Panc1 (cell line): ENCODE results near the gene PHLPP1. TPM values are rescaled to one million over a fixed set of nuclear protein-coding genes. Genes with fewer than 3 reads are reported as not detected.

Experiments
- ATAC-seq: fragments of 200-7000 bp; cut with Tn5 transposase; 2 replicates; pipeline ENCODE4 v1.9.1; 2020; ENCODE audit warnings: mild to moderate bottlenecking, moderate library complexity
- BruUV-seq: library from RNA; stranded (reverse); fragments of 400-500 nt; replicated peaks from 2 replicates; lab custom pipeline; 2021; lab: Mats Ljungman, UMichigan
- CTCF ChIA-PET: fragments of 300-600 bp; sonication (Branson Sonifier 250); formaldehyde crosslinking; loops from one replicate; lab custom pipeline; 2022; ENCODE audit warnings: antibody characterized with exemption; lab: Charles Lee
- POLR2A ChIA-PET: fragments of 300-600 bp; sonication (Branson Sonifier 250); formaldehyde crosslinking; loops from one replicate; lab custom pipeline; 2022; ENCODE audit warnings: antibody characterized with exemption; lab: Charles Lee
- DNase-seq: peaks from one replicate; pipeline ENCODE4 v3.0.0-alpha.2; 2010; ENCODE audit warnings: low read depth, low spot score
- H3K27ac ChIP-seq: 2 replicates; pipeline ENCODE4 v1.5.1; 2011; ENCODE audit warnings: mild to moderate bottlenecking, low read length, inconsistent platforms
- H3K27me3 ChIP-seq: fragments of 200-500 bp; sonication (Bioruptor generic); 2 replicates; pipeline ENCODE4 v1.6.0; 2014; ENCODE audit warnings: low read length, inconsistent platforms; ENCODE audit not compliant: control insufficient read depth, insufficient read depth
- H3K36me3 ChIP-seq: fragments of 200-500 bp; sonication (Bioruptor generic); 2 replicates; pipeline ENCODE4 v1.5.1; 2014; ENCODE audit warnings: inconsistent platforms, mild to moderate bottlenecking, low read length, moderate library complexity; ENCODE audit not compliant: control insufficient read depth, insufficient read depth
- H3K4me1 ChIP-seq: 2 replicates; pipeline ENCODE4 v1.5.1; 2011; ENCODE audit warnings: inconsistent platforms, mild to moderate bottlenecking, low read length, moderate library complexity; ENCODE audit not compliant: control insufficient read depth, insufficient read depth
- H3K4me3 ChIP-seq, 2 experiments: 2 replicates each; pipeline ENCODE4 v1.5.1; 2011 to 2012; ENCODE audit warnings: low read depth in 2 of 2, low read length in 2 of 2, mild to moderate bottlenecking in 2 of 2, inconsistent platforms in 1 of 2, moderate library complexity in 1 of 2
- H3K9me3 ChIP-seq: fragments of 200-500 bp; sonication (Bioruptor generic); 2 replicates; pipeline ENCODE4 v1.5.1; 2014; ENCODE audit warnings: low read depth, mild to moderate bottlenecking, inconsistent platforms, low read length, moderate library complexity; ENCODE audit not compliant: control insufficient read depth, insufficient read depth
- POLR2AphosphoS5 ChIP-seq: IDR thresholded peaks from 2 replicates; pipeline ENCODE4 v1.6.1; 2012; ENCODE audit warnings: mild to moderate bottlenecking, low read depth, low read length, moderate library complexity
- SIN3A ChIP-seq: IDR thresholded peaks from 2 replicates; pipeline ENCODE4 v1.6.1; 2012; ENCODE audit warnings: low read depth, mild to moderate bottlenecking, low read length, moderate library complexity, borderline replicate concordance; ENCODE audit not compliant: insufficient read depth
- TCF7L2 ChIP-seq: IDR thresholded peaks from 2 replicates; pipeline ENCODE4 v1.6.1; 2011; ENCODE audit warnings: mild to moderate bottlenecking, low read depth, low read length, inconsistent platforms
- in situ Hi-C: cut with HindIII; loops from 2 replicates; pipeline ENCODE4 v1.10.0; 2016; ENCODE audit warnings: low sequenced_read_pairs, low pct_unique_long_range_greater_than_20kb
- intact Hi-C: fragments of 100-400 bp; cut with micrococcal nuclease; formaldehyde crosslinking; loops from one replicate; pipeline ENCODE4 v1.10.0; 2022; ENCODE audit not compliant: unreplicated experiment
- total RNA-seq: library from RNA; stranded (reverse); gene quantifications from one replicate; pipeline ENCODE4 v1.2.1, GENCODE V29; 2021; ENCODE audit not compliant: unreplicated experiment
- TF ChIP-seq, protein P1 (sequence below): fragments of 450-650 bp; IDR thresholded peaks from 2 replicates; pipeline ENCODE4 v1.5.1; 2017; ENCODE audit warnings: mild to moderate bottlenecking
- TF ChIP-seq, protein P2 (sequence below), 2 experiments: IDR thresholded peaks; 2 replicates each; pipeline ENCODE4 v1.6.1; 2011 to 2012; ENCODE audit warnings: low read depth in 2 of 2, control low read depth in 1 of 2, low read length in 1 of 2, mild to moderate bottlenecking in 1 of 2, moderate library complexity in 1 of 2; ENCODE audit not compliant: insufficient read depth in 1 of 2

PHLPP1 gene
- total RNA-seq, 1 experiment from 2014 or later: 6.3 TPM

DNA sequence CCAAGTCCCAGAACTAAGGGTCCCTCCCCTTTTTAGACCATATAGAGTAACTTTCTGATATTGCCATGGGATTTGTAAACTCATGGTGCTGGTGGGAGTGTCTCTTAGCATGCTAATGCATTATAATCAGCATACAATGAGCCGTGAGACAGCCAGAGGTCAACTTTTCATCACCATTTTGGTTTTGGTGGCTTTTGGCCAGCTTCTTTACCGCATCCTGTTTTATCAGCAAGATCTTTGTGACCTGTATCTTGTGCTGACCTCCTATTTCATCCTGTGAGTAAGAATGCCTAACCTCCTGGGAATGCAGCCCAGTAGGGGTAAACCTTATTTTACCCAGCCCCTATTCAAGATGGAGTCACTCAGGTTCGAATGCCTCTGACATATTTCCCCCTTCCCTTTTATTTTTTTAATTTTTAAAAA is 148.2 kb downstream of the PHLPP1 start:
- intact Hi-C loops (no loop called here), in situ Hi-C loops (no loop called here)
- ChIA-PET CTCF (no interaction called here), POLR2A (no interaction called here)
- BruUV-seq: no TSS peak
- Histone ChIP-seq H3K36me3 (no peaks in the 10 kb centered on the region), H3K4me1 (no peaks in the 10 kb centered on the region), H3K9me3 (no peaks in the 10 kb centered on the region), H3K4me3 (no peak overlapping the region), H3K27ac (no peak overlapping the region), H3K27me3 (no peaks in the 10 kb centered on the region)
- no peak for DNase-seq
- TF ChIP-seq TCF7L2 (no peak), SIN3A (no peak), POLR2AphosphoS5 (no peak)
- TF ChIP-seq, protein P1, sequence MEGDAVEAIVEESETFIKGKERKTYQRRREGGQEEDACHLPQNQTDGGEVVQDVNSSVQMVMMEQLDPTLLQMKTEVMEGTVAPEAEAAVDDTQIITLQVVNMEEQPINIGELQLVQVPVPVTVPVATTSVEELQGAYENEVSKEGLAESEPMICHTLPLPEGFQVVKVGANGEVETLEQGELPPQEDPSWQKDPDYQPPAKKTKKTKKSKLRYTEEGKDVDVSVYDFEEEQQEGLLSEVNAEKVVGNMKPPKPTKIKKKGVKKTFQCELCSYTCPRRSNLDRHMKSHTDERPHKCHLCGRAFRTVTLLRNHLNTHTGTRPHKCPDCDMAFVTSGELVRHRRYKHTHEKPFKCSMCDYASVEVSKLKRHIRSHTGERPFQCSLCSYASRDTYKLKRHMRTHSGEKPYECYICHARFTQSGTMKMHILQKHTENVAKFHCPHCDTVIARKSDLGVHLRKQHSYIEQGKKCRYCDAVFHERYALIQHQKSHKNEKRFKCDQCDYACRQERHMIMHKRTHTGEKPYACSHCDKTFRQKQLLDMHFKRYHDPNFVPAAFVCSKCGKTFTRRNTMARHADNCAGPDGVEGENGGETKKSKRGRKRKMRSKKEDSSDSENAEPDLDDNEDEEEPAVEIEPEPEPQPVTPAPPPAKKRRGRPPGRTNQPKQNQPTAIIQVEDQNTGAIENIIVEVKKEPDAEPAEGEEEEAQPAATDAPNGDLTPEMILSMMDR: no peak
- TF ChIP-seq, protein P2, sequence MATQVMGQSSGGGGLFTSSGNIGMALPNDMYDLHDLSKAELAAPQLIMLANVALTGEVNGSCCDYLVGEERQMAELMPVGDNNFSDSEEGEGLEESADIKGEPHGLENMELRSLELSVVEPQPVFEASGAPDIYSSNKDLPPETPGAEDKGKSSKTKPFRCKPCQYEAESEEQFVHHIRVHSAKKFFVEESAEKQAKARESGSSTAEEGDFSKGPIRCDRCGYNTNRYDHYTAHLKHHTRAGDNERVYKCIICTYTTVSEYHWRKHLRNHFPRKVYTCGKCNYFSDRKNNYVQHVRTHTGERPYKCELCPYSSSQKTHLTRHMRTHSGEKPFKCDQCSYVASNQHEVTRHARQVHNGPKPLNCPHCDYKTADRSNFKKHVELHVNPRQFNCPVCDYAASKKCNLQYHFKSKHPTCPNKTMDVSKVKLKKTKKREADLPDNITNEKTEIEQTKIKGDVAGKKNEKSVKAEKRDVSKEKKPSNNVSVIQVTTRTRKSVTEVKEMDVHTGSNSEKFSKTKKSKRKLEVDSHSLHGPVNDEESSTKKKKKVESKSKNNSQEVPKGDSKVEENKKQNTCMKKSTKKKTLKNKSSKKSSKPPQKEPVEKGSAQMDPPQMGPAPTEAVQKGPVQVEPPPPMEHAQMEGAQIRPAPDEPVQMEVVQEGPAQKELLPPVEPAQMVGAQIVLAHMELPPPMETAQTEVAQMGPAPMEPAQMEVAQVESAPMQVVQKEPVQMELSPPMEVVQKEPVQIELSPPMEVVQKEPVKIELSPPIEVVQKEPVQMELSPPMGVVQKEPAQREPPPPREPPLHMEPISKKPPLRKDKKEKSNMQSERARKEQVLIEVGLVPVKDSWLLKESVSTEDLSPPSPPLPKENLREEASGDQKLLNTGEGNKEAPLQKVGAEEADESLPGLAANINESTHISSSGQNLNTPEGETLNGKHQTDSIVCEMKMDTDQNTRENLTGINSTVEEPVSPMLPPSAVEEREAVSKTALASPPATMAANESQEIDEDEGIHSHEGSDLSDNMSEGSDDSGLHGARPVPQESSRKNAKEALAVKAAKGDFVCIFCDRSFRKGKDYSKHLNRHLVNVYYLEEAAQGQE (IDR thresholded peaks at IDR 0.05; ENCODE audit: insufficient read depth in 1 of 2, low read depth in 2 of 2, low read length in 1 of 2): no peak
- ATAC-seq: no peak

DNA sequence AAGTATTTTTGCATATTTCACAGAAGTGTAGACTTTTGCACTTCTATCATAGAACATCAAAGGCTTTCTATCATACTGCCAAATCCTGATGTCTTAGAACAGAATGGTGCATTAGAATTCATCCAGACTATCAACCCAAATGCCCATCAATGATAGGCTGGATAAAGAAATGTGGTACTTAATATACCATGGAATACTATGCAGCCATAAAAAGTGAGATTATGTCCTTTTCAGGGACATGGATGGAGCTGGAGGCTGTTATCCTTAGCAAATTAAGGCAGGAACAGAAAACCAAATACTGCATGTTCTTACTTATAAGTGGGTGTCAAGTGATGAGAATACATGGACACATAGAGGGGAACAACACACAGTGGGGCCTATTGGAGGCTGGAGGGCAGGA is 150.2 kb downstream of the PHLPP1 start:
- intact Hi-C loops (no loop called here), in situ Hi-C loops (no loop called here)
- Histone ChIP-seq H3K9me3 (no peaks in the 10 kb centered on the region), H3K4me3 (no peak overlapping the region), H3K4me1 (no peaks in the 10 kb centered on the region), H3K36me3 (no peaks in the 10 kb centered on the region), H3K27me3 (no peaks in the 10 kb centered on the region), H3K27ac (no peak overlapping the region)
- ATAC-seq (no peak), DNase-seq (no peak)
- no TSS peak for BruUV-seq
- CTCF ChIA-PET: no interaction called here
- POLR2A ChIA-PET: no interaction called here
- no peak for TF ChIP-seq TCF7L2
- TF ChIP-seq, protein P1: no peak
- TF ChIP-seq, protein P2 (IDR thresholded peaks at IDR 0.05; ENCODE audit: insufficient read depth in 1 of 2, low read depth in 2 of 2, low read length in 1 of 2): no peak
- no peak for TF ChIP-seq SIN3A
- TF ChIP-seq POLR2AphosphoS5: no peak
